Anterior cingulate cortex (tissue), 58 donors: Measurements from ENCODE around the gene NFU1.
A peak's percentile ranks its signal among the peaks of the same experiment; 100 is the strongest.

Experiments used
- DNase-seq, 58 donors: peaks; one replicate each; lab custom pipeline; 2025; lab: John Stamatoyannopoulos, UW

The NFU1 gene

GRCh38 chr2:69389271-69389670 is 48.0 kb downstream of the NFU1 start:
- no peak for DNase-seq

GRCh38 chr2:69387770-69388481 is 49.3 kb downstream of the NFU1 start:
- DNase-seq, result peak in 1 of 58 donors; percentile 2

GRCh38 chr2:69386789-69387734 is 50.2 kb downstream of the NFU1 start, which contains the start of gene GFPT1:
Gene GFPT1 (minus strand): TSS chr2:69387227. CDS start chr2:69387071, 156 bp downstream.
- DNase-seq, result peak; percentile 22 to 93 (median 85)

- no peak for DNase-seq
These were observed 50.9 kb downstream of the NFU1 start for GRCh38 chr2:69386360-69386759.

- DNase-seq, result no peak
These were observed 51.6 kb downstream of the NFU1 start for GRCh38 chr2:69385443-69386151.

- no peak for DNase-seq
These were observed 52.6 kb downstream of the NFU1 start for GRCh38 chr2:69384618-69385081.

- no peak for DNase-seq
These were observed 53.9 kb downstream of the NFU1 start for GRCh38 chr2:69383176-69383812.

- no peak for DNase-seq
These were observed 54.7 kb downstream of the NFU1 start for GRCh38 chr2:69382547-69382946.

GRCh38 chr2:69381337-69381737 is 55.9 kb downstream of the NFU1 start:
- no peak for DNase-seq

- DNase-seq, result no peak
These were observed 56.9 kb downstream of the NFU1 start for GRCh38 chr2:69380072-69380917.

GRCh38 chr2:69376403-69376802 is 60.8 kb downstream of the NFU1 start:
- no peak for DNase-seq

- DNase-seq, result peak in 1 of 58 donors; percentile 8
These were observed 61.5 kb downstream of the NFU1 start for GRCh38 chr2:69375494-69376353.

- DNase-seq, result no peak
These were observed 64.5 kb downstream of the NFU1 start for GRCh38 chr2:69372767-69373166.

- DNase-seq, result no peak
These were observed 67.4 kb downstream of the NFU1 start for GRCh38 chr2:69369802-69370201.

- DNase-seq, result no peak
These were observed 68.6 kb downstream of the NFU1 start for GRCh38 chr2:69368588-69368987.

GRCh38 chr2:69359371-69359770 is 77.9 kb downstream of the NFU1 start:
- DNase-seq, result no peak

GRCh38 chr2:69358914-69359313 is 78.3 kb downstream of the NFU1 start:
- DNase-seq, result no peak

GRCh38 chr2:69356471-69356870 is 80.8 kb downstream of the NFU1 start:
- no peak for DNase-seq
